Measurements from ENCODE around the gene DPEP3.

DNA sequence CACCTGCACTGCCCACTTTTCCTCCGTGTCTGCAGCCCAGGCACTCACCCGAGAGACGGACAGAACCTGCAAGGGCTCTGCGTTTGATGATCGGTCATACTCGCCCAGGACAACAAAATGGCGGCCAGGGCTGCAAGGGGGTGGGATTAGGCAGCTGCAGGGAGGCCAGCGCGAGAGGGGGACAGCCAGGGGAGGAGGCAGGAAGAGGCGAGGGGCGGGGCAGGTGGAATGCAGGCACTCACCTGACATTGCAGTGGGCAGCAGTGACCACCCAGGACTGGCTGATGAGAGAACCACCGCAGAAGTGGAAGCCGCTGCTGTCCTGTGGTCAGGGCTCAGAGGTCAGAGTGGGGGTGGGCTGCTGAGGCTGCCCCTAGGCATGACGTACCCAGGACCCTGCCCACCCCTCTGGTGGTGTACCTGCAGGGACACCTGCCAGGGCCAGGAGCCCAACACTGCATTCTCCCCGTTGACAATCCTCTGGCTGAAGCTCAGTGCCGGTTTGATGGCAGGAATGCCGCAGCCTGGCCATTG, 49.6 kb downstream of the DPEP3 start:
- no peak for TF ChIP-seq POLR2A (IDR thresholded peaks at IDR 0.05)
- TF ChIP-seq, protein P1, sequence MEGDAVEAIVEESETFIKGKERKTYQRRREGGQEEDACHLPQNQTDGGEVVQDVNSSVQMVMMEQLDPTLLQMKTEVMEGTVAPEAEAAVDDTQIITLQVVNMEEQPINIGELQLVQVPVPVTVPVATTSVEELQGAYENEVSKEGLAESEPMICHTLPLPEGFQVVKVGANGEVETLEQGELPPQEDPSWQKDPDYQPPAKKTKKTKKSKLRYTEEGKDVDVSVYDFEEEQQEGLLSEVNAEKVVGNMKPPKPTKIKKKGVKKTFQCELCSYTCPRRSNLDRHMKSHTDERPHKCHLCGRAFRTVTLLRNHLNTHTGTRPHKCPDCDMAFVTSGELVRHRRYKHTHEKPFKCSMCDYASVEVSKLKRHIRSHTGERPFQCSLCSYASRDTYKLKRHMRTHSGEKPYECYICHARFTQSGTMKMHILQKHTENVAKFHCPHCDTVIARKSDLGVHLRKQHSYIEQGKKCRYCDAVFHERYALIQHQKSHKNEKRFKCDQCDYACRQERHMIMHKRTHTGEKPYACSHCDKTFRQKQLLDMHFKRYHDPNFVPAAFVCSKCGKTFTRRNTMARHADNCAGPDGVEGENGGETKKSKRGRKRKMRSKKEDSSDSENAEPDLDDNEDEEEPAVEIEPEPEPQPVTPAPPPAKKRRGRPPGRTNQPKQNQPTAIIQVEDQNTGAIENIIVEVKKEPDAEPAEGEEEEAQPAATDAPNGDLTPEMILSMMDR (IDR thresholded peaks at IDR 0.05) = no peak
